ENCODE measurements around the gene SUGP1.

The SUGP1 gene

DNA sequence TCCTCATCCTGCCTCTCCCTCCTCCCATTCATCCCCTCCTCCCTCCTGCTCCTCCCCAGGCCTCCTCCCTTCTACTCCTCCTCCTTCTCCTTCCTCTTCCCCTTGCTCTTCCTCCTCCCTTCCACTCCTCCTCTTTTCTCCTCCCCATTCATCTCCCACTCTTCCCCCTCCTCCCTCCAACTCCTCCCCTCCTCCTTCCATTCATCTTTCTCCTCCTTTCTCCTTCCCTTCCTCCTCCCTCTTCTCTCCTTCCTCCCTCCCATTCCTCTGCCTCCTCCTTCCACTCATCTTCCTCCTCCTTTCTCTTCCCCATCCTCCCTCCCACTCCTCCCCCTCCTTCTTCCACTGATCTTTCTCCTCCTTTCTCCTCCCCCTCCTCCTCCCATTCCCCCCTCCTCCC, 80.6 kb downstream of the SUGP1 start:
- no peak overlapping the region for H3K4me2 ChIP-seq (ENCODE audit: low read length)
- no peak overlapping the region for H2BK12ac ChIP-seq (ENCODE audit: low read length)
- H3K9me3 ChIP-seq (ENCODE audit: insufficient read depth, low read depth, low read length): peaks cover 8% of the 10 kb centered on the region
- no peak overlapping the region for H2BK120ac ChIP-seq (ENCODE audit: insufficient read depth, low read length, poor library complexity)
- no peak overlapping the region for H3K4ac ChIP-seq (ENCODE audit: low read depth, low read length)
- no peak overlapping the region for H3K18ac ChIP-seq (ENCODE audit: low read length)
- H3K36me3 ChIP-seq (ENCODE audit: control insufficient read depth in 1 of 2, insufficient read depth in 2 of 2, low read length in 2 of 2): no peaks in the 10 kb centered on the region
- no peaks in the 10 kb centered on the region for H3K79me2 ChIP-seq (ENCODE audit: control insufficient read depth, insufficient read depth, low read length, poor library complexity)
- no peak overlapping the region for H3K9ac ChIP-seq (ENCODE audit: low read length)
- H3K27ac ChIP-seq (ENCODE audit: low read depth, low read length): no peak overlapping the region
- H4K8ac ChIP-seq (ENCODE audit: low read depth, low read length): no peak overlapping the region
- no peaks in the 10 kb centered on the region for H3K79me1 ChIP-seq (ENCODE audit: low read length)
- H2AK5ac ChIP-seq (ENCODE audit: low read length): no peak overlapping the region
- H3K14ac ChIP-seq (ENCODE audit: low read length): no peak overlapping the region
- no peak overlapping the region for H2BK5ac ChIP-seq (ENCODE audit: low read depth, low read length, poor library complexity)
- H3K4me3 ChIP-seq (ENCODE audit: low read depth, low read length): no peak overlapping the region
- no peak overlapping the region for H2AFZ ChIP-seq (ENCODE audit: insufficient read depth, low read length, poor library complexity)
- no peak overlapping the region for H4K91ac ChIP-seq (ENCODE audit: low read depth, low read length)
- no peaks in the 10 kb centered on the region for H3K27me3 ChIP-seq (ENCODE audit: insufficient read depth, low read length)
- H4K12ac ChIP-seq (ENCODE audit: low read depth, low read length): no peak overlapping the region
- no peak for DNase-seq
- no peak overlapping the region for H3K23ac ChIP-seq (ENCODE audit: low read length)
- no peaks in the 10 kb centered on the region for H3K4me1 ChIP-seq (ENCODE audit: control insufficient read depth in 1 of 2, insufficient read depth in 2 of 2, low read length in 2 of 2)

DNA sequence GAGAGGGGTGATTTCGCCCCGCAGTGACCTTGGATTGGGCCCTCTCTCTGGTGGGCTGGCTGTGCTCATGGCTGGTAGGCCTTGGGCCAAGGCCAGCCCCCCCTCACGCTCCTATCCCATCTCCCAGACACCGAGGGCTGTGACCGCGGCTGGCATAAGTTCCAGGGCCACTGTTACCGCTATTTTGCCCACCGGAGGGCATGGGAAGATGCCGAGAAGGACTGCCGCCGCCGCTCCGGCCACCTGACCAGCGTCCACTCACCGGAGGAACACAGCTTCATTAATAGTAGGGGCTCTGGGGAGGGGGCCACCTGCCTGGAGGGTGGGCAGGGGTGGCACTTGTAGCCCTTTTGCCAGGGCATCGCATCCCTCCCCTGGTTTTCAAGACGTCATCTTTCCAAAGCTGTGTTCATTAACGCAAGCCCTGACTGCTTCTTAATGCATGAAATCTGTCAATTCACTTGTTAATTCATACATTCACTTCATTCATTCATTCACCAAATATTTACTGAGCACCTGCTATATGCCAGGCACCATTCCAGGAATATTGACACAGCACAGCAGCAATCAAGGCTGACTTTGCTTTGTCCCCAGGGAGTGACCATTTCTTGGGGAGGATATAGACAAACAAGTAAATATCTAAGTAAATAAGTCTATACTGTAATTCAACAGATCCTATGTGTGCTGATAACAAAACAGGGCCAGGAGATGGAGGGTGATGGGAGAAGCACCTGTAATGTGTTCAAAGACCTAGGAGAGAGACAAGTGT, 82.0 kb downstream of the SUGP1 start:
- Histone ChIP-seq H3K4me3 (ENCODE audit: low read depth, low read length) (no peak overlapping the region), H3K4me1 (ENCODE audit: control insufficient read depth in 1 of 2, insufficient read depth in 2 of 2, low read length in 2 of 2) (no peaks in the 10 kb centered on the region), H3K27me3 (ENCODE audit: insufficient read depth, low read length) (no peaks in the 10 kb centered on the region), H2AK5ac (ENCODE audit: low read length) (no peak overlapping the region), H3K9ac (ENCODE audit: low read length) (no peak overlapping the region), H2BK12ac (ENCODE audit: low read length) (no peak overlapping the region), H3K14ac (ENCODE audit: low read length) (no peak overlapping the region), H3K9me3 (ENCODE audit: insufficient read depth, low read depth, low read length) (peaks cover 15% of the 10 kb centered on the region), H3K4ac (ENCODE audit: low read depth, low read length) (no peak overlapping the region), H2BK5ac (ENCODE audit: low read depth, low read length, poor library complexity) (no peak overlapping the region), H4K8ac (ENCODE audit: low read depth, low read length) (no peak overlapping the region), H4K91ac (ENCODE audit: low read depth, low read length) (no peak overlapping the region), H3K4me2 (ENCODE audit: low read length) (no peak overlapping the region), H3K36me3 (ENCODE audit: control insufficient read depth in 1 of 2, insufficient read depth in 2 of 2, low read length in 2 of 2) (no peaks in the 10 kb centered on the region), H3K79me2 (ENCODE audit: control insufficient read depth, insufficient read depth, low read length, poor library complexity) (no peaks in the 10 kb centered on the region), H4K12ac (ENCODE audit: low read depth, low read length) (no peak overlapping the region), H3K79me1 (ENCODE audit: low read length) (no peaks in the 10 kb centered on the region), H3K27ac (ENCODE audit: low read depth, low read length) (no peak overlapping the region), H2BK120ac (ENCODE audit: insufficient read depth, low read length, poor library complexity) (no peak overlapping the region), H2AFZ (ENCODE audit: insufficient read depth, low read length, poor library complexity) (no peak overlapping the region), H3K18ac (ENCODE audit: low read length) (no peak overlapping the region), H3K23ac (ENCODE audit: low read length) (no peak overlapping the region)
- DNase-seq: no peak
- no CpG with 5 or more reads among the region's 18 CpGs for WGBS (ENCODE audit: extremely low coverage, insufficient coverage, insufficient read length)

DNA sequence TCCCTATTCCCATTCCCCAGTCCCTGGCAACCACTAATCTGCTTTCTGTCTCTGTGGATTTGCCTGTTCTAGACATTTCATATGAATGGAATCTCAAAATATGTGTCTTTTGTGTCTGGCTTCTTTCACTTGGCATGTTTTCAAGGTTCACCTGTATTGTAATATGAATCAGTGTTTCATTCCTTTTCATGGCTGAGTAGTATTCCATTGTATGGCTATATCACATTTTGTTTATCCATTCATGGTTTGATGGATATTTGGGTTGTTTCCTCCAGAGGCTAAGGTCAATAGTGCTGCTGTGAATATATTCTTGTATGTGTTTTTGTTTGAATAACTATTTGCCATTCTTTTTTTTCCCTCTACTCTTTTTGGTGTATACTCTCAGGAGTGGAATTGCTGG, 84.1 kb downstream of the SUGP1 start:
- no peak overlapping the region for H2BK12ac ChIP-seq (ENCODE audit: low read length)
- no peaks in the 10 kb centered on the region for H3K4me1 ChIP-seq (ENCODE audit: control insufficient read depth in 1 of 2, insufficient read depth in 2 of 2, low read length in 2 of 2)
- no peaks in the 10 kb centered on the region for H3K79me2 ChIP-seq (ENCODE audit: control insufficient read depth, insufficient read depth, low read length, poor library complexity)
- no peak overlapping the region for H3K9ac ChIP-seq (ENCODE audit: low read length)
- H3K4me2 ChIP-seq (ENCODE audit: low read length): no peak overlapping the region
- peaks cover 15% of the 10 kb centered on the region for H3K9me3 ChIP-seq (ENCODE audit: insufficient read depth, low read depth, low read length)
- H4K12ac ChIP-seq (ENCODE audit: low read depth, low read length): no peak overlapping the region
- no peak overlapping the region for H4K8ac ChIP-seq (ENCODE audit: low read depth, low read length)
- no peak overlapping the region for H2AK5ac ChIP-seq (ENCODE audit: low read length)
- no peak overlapping the region for H2BK120ac ChIP-seq (ENCODE audit: insufficient read depth, low read length, poor library complexity)
- no peak overlapping the region for H3K4me3 ChIP-seq (ENCODE audit: low read depth, low read length)
- no peak overlapping the region for H3K27ac ChIP-seq (ENCODE audit: low read depth, low read length)
- H3K36me3 ChIP-seq (ENCODE audit: control insufficient read depth in 1 of 2, insufficient read depth in 2 of 2, low read length in 2 of 2): no peaks in the 10 kb centered on the region
- H3K14ac ChIP-seq (ENCODE audit: low read length): no peak overlapping the region
- H2BK5ac ChIP-seq (ENCODE audit: low read depth, low read length, poor library complexity): no peak overlapping the region
- DNase-seq: no peak
- H3K4ac ChIP-seq (ENCODE audit: low read depth, low read length): no peak overlapping the region
- H2AFZ ChIP-seq (ENCODE audit: insufficient read depth, low read length, poor library complexity): no peak overlapping the region
- no peaks in the 10 kb centered on the region for H3K79me1 ChIP-seq (ENCODE audit: low read length)
- H3K23ac ChIP-seq (ENCODE audit: low read length): no peak overlapping the region
- no peak overlapping the region for H4K91ac ChIP-seq (ENCODE audit: low read depth, low read length)
- H3K27me3 ChIP-seq (ENCODE audit: insufficient read depth, low read length): no peaks in the 10 kb centered on the region
- no peak overlapping the region for H3K18ac ChIP-seq (ENCODE audit: low read length)

DNA sequence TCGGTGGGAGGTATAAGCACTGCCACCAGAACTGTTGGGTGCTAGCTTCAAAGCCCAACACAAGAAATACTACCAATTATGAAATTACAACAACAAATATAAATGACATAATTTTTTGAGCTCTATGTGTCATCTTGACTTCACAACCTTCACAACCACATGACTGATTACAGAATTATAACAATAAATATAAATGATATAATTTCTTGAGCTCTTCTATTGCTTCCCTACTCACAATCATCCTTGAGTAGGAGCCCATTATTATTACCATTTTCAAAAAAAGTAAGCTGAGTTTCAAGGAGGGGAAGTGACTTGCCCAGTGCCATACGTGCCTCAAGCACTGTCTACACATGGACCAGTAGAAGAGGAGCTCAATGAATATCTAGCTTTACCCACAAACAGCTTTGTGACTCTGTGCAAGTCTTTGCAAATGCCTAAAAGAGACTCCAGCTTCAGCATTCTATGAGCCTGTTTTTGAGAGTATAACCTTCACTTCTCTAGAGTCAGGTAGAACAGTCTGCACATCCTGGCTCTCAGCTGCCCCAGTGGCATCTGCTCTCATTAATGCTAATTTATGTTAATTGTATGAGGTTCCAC, 86.0 kb downstream of the SUGP1 start:
- H3K79me1 ChIP-seq (ENCODE audit: low read length): no peaks in the 10 kb centered on the region
- no CpG with 5 or more reads among the region's 2 CpGs for WGBS (ENCODE audit: extremely low coverage, insufficient coverage, insufficient read length)
- H3K79me2 ChIP-seq (ENCODE audit: control insufficient read depth, insufficient read depth, low read length, poor library complexity): no peaks in the 10 kb centered on the region
- no peak overlapping the region for H2AFZ ChIP-seq (ENCODE audit: insufficient read depth, low read length, poor library complexity)
- no peaks in the 10 kb centered on the region for H3K4me1 ChIP-seq (ENCODE audit: control insufficient read depth in 1 of 2, insufficient read depth in 2 of 2, low read length in 2 of 2)
- no peaks in the 10 kb centered on the region for H3K36me3 ChIP-seq (ENCODE audit: control insufficient read depth in 1 of 2, insufficient read depth in 2 of 2, low read length in 2 of 2)
- H3K4me3 ChIP-seq (ENCODE audit: low read depth, low read length): no peak overlapping the region
- H3K4me2 ChIP-seq (ENCODE audit: low read length): no peak overlapping the region
- no peak overlapping the region for H2AK5ac ChIP-seq (ENCODE audit: low read length)
- no peak overlapping the region for H3K14ac ChIP-seq (ENCODE audit: low read length)
- no peak for DNase-seq
- H4K12ac ChIP-seq (ENCODE audit: low read depth, low read length): no peak overlapping the region
- H2BK12ac ChIP-seq (ENCODE audit: low read length): no peak overlapping the region
- H3K27me3 ChIP-seq (ENCODE audit: insufficient read depth, low read length): no peaks in the 10 kb centered on the region
- H2BK120ac ChIP-seq (ENCODE audit: insufficient read depth, low read length, poor library complexity): no peak overlapping the region
- H3K4ac ChIP-seq (ENCODE audit: low read depth, low read length): no peak overlapping the region
- H2BK5ac ChIP-seq (ENCODE audit: low read depth, low read length, poor library complexity): no peak overlapping the region
- H3K18ac ChIP-seq (ENCODE audit: low read length): no peak overlapping the region
- peaks cover 15% of the 10 kb centered on the region for H3K9me3 ChIP-seq (ENCODE audit: insufficient read depth, low read depth, low read length)
- no peak overlapping the region for H3K27ac ChIP-seq (ENCODE audit: low read depth, low read length)
- no peak overlapping the region for H3K23ac ChIP-seq (ENCODE audit: low read length)
- no peak overlapping the region for H4K91ac ChIP-seq (ENCODE audit: low read depth, low read length)
- H4K8ac ChIP-seq (ENCODE audit: low read depth, low read length): no peak overlapping the region
- H3K9ac ChIP-seq (ENCODE audit: low read length): no peak overlapping the region

Data from trophoblast cell (in vitro differentiated cells and primary cell).